ENCODE data around the gene RYR1.

DNA sequence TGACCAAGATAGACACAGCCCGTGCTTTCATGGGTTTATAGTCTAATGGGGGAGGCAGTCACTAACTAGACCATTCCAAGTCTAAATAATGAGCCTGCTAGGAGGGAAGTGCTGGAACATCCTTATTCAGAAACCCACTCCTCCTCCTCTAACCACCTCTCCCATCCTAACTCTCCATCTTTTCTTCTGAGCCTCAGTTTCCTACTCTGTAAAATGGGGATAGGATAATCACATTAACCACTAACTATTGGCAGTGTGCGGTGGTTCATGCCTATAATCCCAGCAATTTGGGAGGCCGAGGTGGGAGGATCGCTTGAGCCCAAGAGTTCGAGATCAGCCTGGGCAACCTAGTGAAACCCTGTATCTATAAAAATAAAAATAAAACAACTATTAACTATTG lies 115.6 kb downstream of the RYR1 start:
- TF ChIP-seq POLR2A (IDR thresholded peaks at IDR 0.05; ENCODE audit: extremely low read depth, insufficient read length) (no peak), MYC (IDR thresholded peaks at IDR 0.05; ENCODE audit: low read depth, low read length) (no peak)
- TF ChIP-seq, protein P1, sequence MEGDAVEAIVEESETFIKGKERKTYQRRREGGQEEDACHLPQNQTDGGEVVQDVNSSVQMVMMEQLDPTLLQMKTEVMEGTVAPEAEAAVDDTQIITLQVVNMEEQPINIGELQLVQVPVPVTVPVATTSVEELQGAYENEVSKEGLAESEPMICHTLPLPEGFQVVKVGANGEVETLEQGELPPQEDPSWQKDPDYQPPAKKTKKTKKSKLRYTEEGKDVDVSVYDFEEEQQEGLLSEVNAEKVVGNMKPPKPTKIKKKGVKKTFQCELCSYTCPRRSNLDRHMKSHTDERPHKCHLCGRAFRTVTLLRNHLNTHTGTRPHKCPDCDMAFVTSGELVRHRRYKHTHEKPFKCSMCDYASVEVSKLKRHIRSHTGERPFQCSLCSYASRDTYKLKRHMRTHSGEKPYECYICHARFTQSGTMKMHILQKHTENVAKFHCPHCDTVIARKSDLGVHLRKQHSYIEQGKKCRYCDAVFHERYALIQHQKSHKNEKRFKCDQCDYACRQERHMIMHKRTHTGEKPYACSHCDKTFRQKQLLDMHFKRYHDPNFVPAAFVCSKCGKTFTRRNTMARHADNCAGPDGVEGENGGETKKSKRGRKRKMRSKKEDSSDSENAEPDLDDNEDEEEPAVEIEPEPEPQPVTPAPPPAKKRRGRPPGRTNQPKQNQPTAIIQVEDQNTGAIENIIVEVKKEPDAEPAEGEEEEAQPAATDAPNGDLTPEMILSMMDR (IDR thresholded peaks at IDR 0.05; ENCODE audit: low read depth, low read length): no peak
